ENCODE results near the gene HOXB3. TPM values are rescaled to one million over a fixed set of nuclear protein-coding genes. Genes with fewer than 3 reads are reported as not detected.

HOXB3 gene
- total RNA-seq, 1 experiment from 2014 or later: not detected

- H3K23me2 ChIP-seq (ENCODE audit: insufficient read length, low read depth, low read length, poor library complexity, severe bottlenecking): no peaks in the 10 kb centered on the region
- no peak overlapping the region for H3K4me3 Mint-ChIP-seq
- WGBS (ENCODE audit: extremely low coverage, insufficient read length, low lambda C conversion rate): no CpG with 5 or more reads among the region's 26 CpGs
- peaks cover 95% of the 10 kb centered on the region for H3K27me3 ChIP-seq (ENCODE audit: insufficient read depth, low read length)
- H3K27ac Mint-ChIP-seq: no peak overlapping the region
- no peak overlapping the region for H3K14ac ChIP-seq (ENCODE audit: insufficient read depth, low read length)
- no peaks in the 10 kb centered on the region for H4K20me1 ChIP-seq (ENCODE audit: control insufficient read depth, insufficient read depth, insufficient read length)
- H3K79me2 ChIP-seq (ENCODE audit: insufficient read depth, low read length): no peaks in the 10 kb centered on the region
- H3K9me3 Mint-ChIP-seq: peaks cover 7 to 23% of the 10 kb centered on the region in 2 experiments
- no peak overlapping the region for H2BK120ac ChIP-seq (ENCODE audit: low read depth, low read length, poor library complexity, severe bottlenecking)
- no peak overlapping the region for H3K56ac ChIP-seq (ENCODE audit: insufficient read length, low read depth, low read length)
- no peak overlapping the region for H3T11ph ChIP-seq (ENCODE audit: low read length)
- no peak overlapping the region for H3K4me2 ChIP-seq (ENCODE audit: insufficient read depth, insufficient read length, low read length)
- no peak overlapping the region for H2BK5ac ChIP-seq (ENCODE audit: insufficient read length, low read length)
- H2BK20ac ChIP-seq (ENCODE audit: low read depth, low read length, poor library complexity, severe bottlenecking): no peak overlapping the region
- no peaks in the 10 kb centered on the region for H3K4me1 ChIP-seq (ENCODE audit: insufficient read depth, low read length)
- H3K27ac ChIP-seq (ENCODE audit: insufficient read length, low read depth, low read length): no peak overlapping the region
- no peak overlapping the region for H2BK15ac ChIP-seq (ENCODE audit: low read depth, low read length)
- H3K9me3 ChIP-seq (ENCODE audit: control insufficient read depth, low read depth, low read length): no peaks in the 10 kb centered on the region
- no peak overlapping the region for H3K18ac ChIP-seq (ENCODE audit: insufficient read length, low read depth, low read length)
- no peak overlapping the region for H3K4ac ChIP-seq (ENCODE audit: low read depth, low read length)
- peaks cover 4 to 30% of the 10 kb centered on the region in 2 experiments for H3K4me1 Mint-ChIP-seq
- peaks cover 70% of the 10 kb centered on the region for H3K27me3 Mint-ChIP-seq (ENCODE audit: low read depth)
- TF ChIP-seq CTCF (conservative IDR thresholded peaks at IDR 0.05): no peak
- no peak overlapping the region for H4K5ac ChIP-seq (ENCODE audit: insufficient read length, low read depth, low read length)
- H3K23ac ChIP-seq (ENCODE audit: insufficient read length, low read depth, low read length): no peak overlapping the region
- no peak overlapping the region for H3K9ac ChIP-seq (ENCODE audit: extremely low read depth, insufficient read length, low read length)
- H2AK5ac ChIP-seq (ENCODE audit: insufficient read length, low read length): no peak overlapping the region
- DNase-seq: no peak
- H2BK12ac ChIP-seq (ENCODE audit: insufficient read length, low read depth, low read length): no peak overlapping the region
- no peaks in the 10 kb centered on the region; a peak in 2 of 7 replicates for H3K36me3 Mint-ChIP-seq (ENCODE audit: insufficient read depth in 1 of 3, low read depth in 3 of 3)
- H3K79me1 ChIP-seq (ENCODE audit: insufficient read depth, low read depth, low read length, poor library complexity, severe bottlenecking): no peaks in the 10 kb centered on the region
- no peak overlapping the region for H4K91ac ChIP-seq (ENCODE audit: insufficient read length, low read depth, low read length)
- no peak overlapping the region for H4K8ac ChIP-seq (replicated peaks; ENCODE audit: insufficient read length, low read depth, low read length)
- no peak overlapping the region for H2AFZ ChIP-seq (ENCODE audit: low read length)
Observed at GRCh38 chr17:48579760-48580554, 10.1 kb downstream of the HOXB3 start.
